ENCODE measurements around the gene SLC22A15. TPM values are rescaled to one million over a fixed set of nuclear protein-coding genes. Genes with fewer than 3 reads are reported as not detected.

SLC22A15 gene
- total RNA-seq, 2 experiments from 2014 or later: 0.08 to 0.22 TPM

GRCh38 chr1:116001739-116002487, 25.6 kb downstream of the SLC22A15 start:
- no peak for DNase-seq
- Histone ChIP-seq H3K27ac (ENCODE audit: low read depth in 1 of 2, low read length in 2 of 2) (no peak overlapping the region), H3K4me3 (ENCODE audit: low read length) (no peak overlapping the region), H3K9me3 (ENCODE audit: control insufficient read depth in 1 of 2, insufficient read depth in 1 of 2, low read length in 2 of 2) (peaks cover 8 to 17% of the 10 kb centered on the region in 2 experiments), H3K4me1 (ENCODE audit: insufficient read depth, low read length) (peaks cover 14% of the 10 kb centered on the region), H3K27me3 (ENCODE audit: control insufficient read depth in 1 of 2, insufficient read depth in 2 of 2, low read length in 2 of 2) (peaks cover 0 to 4% of the 10 kb centered on the region in 2 experiments), H3K36me3 (ENCODE audit: insufficient read depth, low read length) (no peaks in the 10 kb centered on the region)
- POLR2A ChIA-PET: no interaction called here
- H3K4me3 Mint-ChIP-seq: no peak overlapping the region
- intact Hi-C loops (cut with DNase I, micrococcal nuclease): no loop called here
- CTCF ChIA-PET: no interaction called here
- peaks cover 13% of the 10 kb centered on the region for H3K36me3 Mint-ChIP-seq (ENCODE audit: low read depth)
- no peak for ATAC-seq (ENCODE audit: poor library complexity)
- H3K9me3 Mint-ChIP-seq: peaks cover 13% of the 10 kb centered on the region
- no peak overlapping the region for H3K27ac Mint-ChIP-seq
- H3K27me3 Mint-ChIP-seq: peaks cover 4% of the 10 kb centered on the region
- peaks cover 13% of the 10 kb centered on the region for H3K4me1 Mint-ChIP-seq (ENCODE audit: low read depth)
- no peak for TF ChIP-seq CTCF (IDR thresholded peaks at IDR 0.05)

- Histone ChIP-seq H3K4me3 (ENCODE audit: low read length) (no peak overlapping the region), H3K9me3 (ENCODE audit: control insufficient read depth in 1 of 2, insufficient read depth in 1 of 2, low read length in 2 of 2) (peaks cover 8 to 10% of the 10 kb centered on the region in 2 experiments), H3K36me3 (ENCODE audit: insufficient read depth, low read length) (no peaks in the 10 kb centered on the region), H3K27me3 (ENCODE audit: control insufficient read depth in 1 of 2, insufficient read depth in 2 of 2, low read length in 2 of 2) (peaks cover 0 to 4% of the 10 kb centered on the region in 2 experiments), H3K4me1 (ENCODE audit: insufficient read depth, low read length) (peaks cover 14% of the 10 kb centered on the region), H3K27ac (ENCODE audit: low read depth in 1 of 2, low read length in 2 of 2) (no peak overlapping the region)
- DNase-seq (no peak), ATAC-seq (ENCODE audit: poor library complexity) (no peak)
- intact Hi-C loops (cut with DNase I, micrococcal nuclease): no loop called here
- peaks cover 6% of the 10 kb centered on the region for H3K9me3 Mint-ChIP-seq
- H3K27ac Mint-ChIP-seq: no peak overlapping the region
- H3K36me3 Mint-ChIP-seq (ENCODE audit: low read depth): peaks cover 5% of the 10 kb centered on the region
- H3K4me3 Mint-ChIP-seq: no peak overlapping the region
- H3K4me1 Mint-ChIP-seq (ENCODE audit: low read depth): peaks cover 14% of the 10 kb centered on the region
- H3K27me3 Mint-ChIP-seq: peaks cover 4% of the 10 kb centered on the region
- no peak for TF ChIP-seq CTCF (IDR thresholded peaks at IDR 0.05)
- CTCF ChIA-PET: no interaction called here
- POLR2A ChIA-PET: no interaction called here
These were observed 26.6 kb downstream of the SLC22A15 start for GRCh38 chr1:116002781-116003420.

GRCh38 chr1:116003823-116004222, 27.5 kb downstream of the SLC22A15 start:
- CTCF ChIA-PET: no interaction called here
- ATAC-seq (ENCODE audit: poor library complexity): no peak

More at GRCh38 chr1:116003823-116004222, 27.5 kb downstream of the SLC22A15 start:
- intact Hi-C loops (cut with DNase I, micrococcal nuclease): no loop called here
- H3K4me3 ChIP-seq (ENCODE audit: low read length): no peak overlapping the region
- H3K36me3 ChIP-seq (ENCODE audit: insufficient read depth, low read length): no peaks in the 10 kb centered on the region
- H3K36me3 Mint-ChIP-seq (ENCODE audit: low read depth): peaks cover 5% of the 10 kb centered on the region
- no peak for DNase-seq
- TF ChIP-seq CTCF (IDR thresholded peaks at IDR 0.05): no peak
- POLR2A ChIA-PET: no interaction called here
- peaks cover 14% of the 10 kb centered on the region for H3K4me1 ChIP-seq (ENCODE audit: insufficient read depth, low read length)
- H3K27ac ChIP-seq (ENCODE audit: low read depth in 1 of 2, low read length in 2 of 2): no peak overlapping the region
- no peak overlapping the region for H3K4me3 Mint-ChIP-seq
- peaks cover 14% of the 10 kb centered on the region for H3K4me1 Mint-ChIP-seq (ENCODE audit: low read depth)
- H3K9me3 Mint-ChIP-seq: peaks cover 2% of the 10 kb centered on the region
- peaks cover 0 to 4% of the 10 kb centered on the region in 2 experiments for H3K27me3 ChIP-seq (ENCODE audit: control insufficient read depth in 1 of 2, insufficient read depth in 2 of 2, low read length in 2 of 2)
- peaks cover 4% of the 10 kb centered on the region for H3K27me3 Mint-ChIP-seq
- H3K27ac Mint-ChIP-seq: no peak overlapping the region
- peaks cover 4 to 8% of the 10 kb centered on the region in 2 experiments for H3K9me3 ChIP-seq (ENCODE audit: control insufficient read depth in 1 of 2, insufficient read depth in 1 of 2, low read length in 2 of 2)
